Umbilical cord (tissue), 2 donors: ENCODE data around the gene NFE2. TPM values are rescaled to one million over a fixed set of nuclear protein-coding genes. Genes with fewer than 3 reads are reported as not detected.

Experiments
- DNase-seq: peaks from one replicate; pipeline ENCODE4 v3.0.0-alpha.2; 2015; ENCODE audit warnings: low spot score
- total RNA-seq: library from RNA; depleted of rRNA; stranded (reverse); fragments of >200 nt; gene quantifications from one replicate; pipeline ENCODE4 v1.2.3, GENCODE V29; 2014; ENCODE audit warnings: low replicate concordance; ENCODE audit not compliant: insufficient read depth

NFE2 gene
- total RNA-seq, 1 donor from 2014 or later = 4.8 TPM

DNA sequence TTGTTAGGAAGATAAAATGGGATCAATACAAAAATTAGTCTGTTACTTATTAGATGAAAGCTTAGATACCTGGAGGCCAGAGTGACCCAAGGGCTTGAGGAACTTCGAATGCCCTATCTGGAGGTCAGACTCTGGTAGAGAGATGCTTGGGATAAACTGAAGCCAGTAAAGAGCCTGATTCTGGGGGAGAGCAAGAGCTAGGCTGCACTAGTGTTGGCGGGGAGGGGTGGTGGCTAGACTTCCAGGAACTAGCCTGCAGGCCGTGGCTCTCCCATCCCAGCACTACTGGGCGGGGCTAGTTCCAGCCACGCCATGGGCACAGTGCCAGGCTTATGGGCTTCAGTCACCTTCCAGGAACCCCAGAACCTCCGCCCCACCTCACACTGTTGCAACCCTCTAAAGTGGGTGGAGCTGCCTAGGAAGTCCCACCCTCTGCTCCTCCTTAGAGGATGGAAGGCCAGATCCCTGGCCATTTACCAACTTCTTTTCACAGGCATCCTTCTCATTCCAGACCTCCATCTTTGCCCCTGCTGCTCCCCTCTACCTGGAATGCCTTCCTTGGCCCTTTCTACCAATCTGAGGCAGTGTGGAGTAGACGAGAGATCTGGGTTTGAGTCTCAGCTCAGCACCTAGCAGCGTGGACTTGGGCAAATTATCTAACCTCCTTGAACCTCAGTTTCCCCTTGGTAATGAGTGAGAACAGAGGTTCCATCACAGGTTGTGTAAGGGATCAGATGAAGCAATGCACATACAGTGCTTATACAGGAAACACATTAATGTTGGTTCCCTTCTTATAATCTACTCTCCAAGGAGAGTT, 6.3 kb upstream of the NFE2 start:
- peak; percentile 50 for DNase-seq

DNA sequence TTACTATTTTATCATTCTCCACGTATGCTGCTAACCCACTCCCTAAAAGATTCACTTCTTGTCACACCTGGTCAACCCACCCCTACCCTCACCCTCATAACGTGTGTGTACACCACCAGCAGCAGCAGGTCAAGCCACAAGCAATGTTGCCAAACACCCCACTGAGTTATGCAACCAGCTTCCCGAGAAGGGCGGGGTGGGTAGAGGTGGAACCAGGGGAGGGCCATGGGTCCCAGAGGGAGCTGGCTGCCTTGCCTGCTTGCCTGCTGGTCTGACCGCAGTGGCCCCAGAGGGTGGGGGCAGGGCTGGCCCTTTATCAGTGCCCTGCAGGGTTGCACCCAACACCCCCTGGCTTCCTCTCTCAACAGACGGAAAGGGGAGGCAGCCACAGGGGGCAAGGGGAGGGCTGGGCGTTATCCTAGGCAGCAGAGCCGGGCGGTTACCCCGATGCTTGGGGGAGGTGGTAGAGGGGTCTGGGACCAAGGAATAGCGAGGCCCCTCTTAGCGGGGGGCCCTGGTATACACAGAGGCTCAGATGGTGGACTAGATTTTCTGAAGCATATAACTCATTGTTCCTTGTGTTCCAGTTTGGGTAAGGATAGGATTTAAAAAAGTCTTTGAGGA, 3.5 kb upstream of the NFE2 start:
- DNase-seq = peak; percentile 38

GRCh38 chr12:54303640-54304039, 2.8 kb upstream of the NFE2 start:
- DNase-seq = no peak

GRCh38 chr12:54301428-54302048, 723 bp upstream of the NFE2 start:
- no peak for DNase-seq

GRCh38 chr12:54300225-54300731, 537 bp downstream of the NFE2 start:
- DNase-seq = no peak

GRCh38 chr12:54299515-54300224, 1.1 kb downstream of the NFE2 start:
- DNase-seq = no peak

DNA sequence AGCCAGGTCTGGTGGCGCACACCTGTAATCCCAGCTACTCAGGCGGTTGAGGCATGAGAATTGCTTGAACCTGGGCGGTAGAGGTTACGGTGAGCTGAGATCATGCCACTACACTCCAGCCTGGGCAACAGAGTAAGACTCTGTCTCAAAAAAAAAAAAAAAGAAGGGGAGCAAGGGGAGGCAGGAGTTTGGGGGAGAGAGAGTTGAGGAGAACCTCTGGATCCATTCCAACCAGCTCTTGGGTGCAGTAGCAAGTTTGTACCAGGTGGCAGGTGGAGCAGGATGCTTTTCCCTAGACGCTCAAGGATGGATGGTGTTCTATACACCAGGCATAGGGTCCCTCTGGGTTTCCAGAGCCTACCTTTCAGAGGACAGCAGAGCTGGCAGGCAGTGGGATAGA, 1.9 kb downstream of the NFE2 start:
- no peak for DNase-seq

GRCh38 chr12:54296393-54297099, 4.3 kb downstream of the NFE2 start:
- DNase-seq = no peak

GRCh38 chr12:54294953-54295566, 5.8 kb downstream of the NFE2 start:
- no peak for DNase-seq

GRCh38 chr12:54294152-54294952, 6.5 kb downstream of the NFE2 start:
- no peak for DNase-seq

GRCh38 chr12:54292931-54293241, 7.9 kb downstream of the NFE2 start:
- DNase-seq = no peak

GRCh38 chr12:54292083-54292930, 8.5 kb downstream of the NFE2 start:
- no peak for DNase-seq

- no peak for DNase-seq
Measured at GRCh38 chr12:54287261-54288157, 13.3 kb downstream of the NFE2 start.

- peak; percentile 59 for DNase-seq
Measured at GRCh38 chr12:54286042-54287030, 14.5 kb downstream of the NFE2 start.

GRCh38 chr12:54285150-54286041, 15.4 kb downstream of the NFE2 start:
- no peak for DNase-seq
